HG02938 (cell line): ENCODE measurements around the gene IPO9.

Experiments
- ATAC-seq: cut with Tn5 transposase; IDR thresholded peaks from one replicate; pipeline ENCODE4 v1.9.1; 2021; ENCODE audit warnings: mild to moderate bottlenecking, moderate library complexity; ENCODE audit not compliant: unreplicated experiment

IPO9 gene

GRCh38 chr1:201828820-201829774, at the start of gene IPO9:
Gene IPO9 (plus strand): TSS chr1:201829157. CDS start chr1:201829210, 53 bp downstream.
- ATAC-seq: peak; percentile 84

- no peak for ATAC-seq
Measured at GRCh38 chr1:201779351-201779880, 49.5 kb upstream of the IPO9 start.

- no peak for ATAC-seq
Measured at GRCh38 chr1:201780952-201781351, 48.0 kb upstream of the IPO9 start.

- no peak for ATAC-seq
Measured at GRCh38 chr1:201781437-201781836, 47.5 kb upstream of the IPO9 start.

- no peak for ATAC-seq
Measured at GRCh38 chr1:201782353-201782752, 46.6 kb upstream of the IPO9 start.

- ATAC-seq: no peak
Measured at GRCh38 chr1:201783058-201783457, 45.9 kb upstream of the IPO9 start.

GRCh38 chr1:201783572-201783971, 45.4 kb upstream of the IPO9 start:
- no peak for ATAC-seq

- no peak for ATAC-seq
Measured at GRCh38 chr1:201785291-201785690, 43.7 kb upstream of the IPO9 start.

GRCh38 chr1:201786824-201787223, 42.1 kb upstream of the IPO9 start:
- ATAC-seq: no peak

- ATAC-seq: no peak
Measured at GRCh38 chr1:201788296-201788695, 40.7 kb upstream of the IPO9 start.

GRCh38 chr1:201789245-201789644, 39.7 kb upstream of the IPO9 start:
- ATAC-seq: no peak

GRCh38 chr1:201790261-201790660, 38.7 kb upstream of the IPO9 start:
- ATAC-seq: no peak

- ATAC-seq: no peak
Measured at GRCh38 chr1:201791051-201791778, 37.7 kb upstream of the IPO9 start.

- ATAC-seq: no peak
Measured at GRCh38 chr1:201791779-201792173, 37.2 kb upstream of the IPO9 start.

- no peak for ATAC-seq
Measured at GRCh38 chr1:201792534-201793305, 36.2 kb upstream of the IPO9 start.

- no peak for ATAC-seq
Measured at GRCh38 chr1:201793306-201793925, 35.5 kb upstream of the IPO9 start.

- ATAC-seq: no peak
Measured at GRCh38 chr1:201795066-201795465, 33.9 kb upstream of the IPO9 start.

GRCh38 chr1:201800246-201800645, 28.7 kb upstream of the IPO9 start:
- no peak for ATAC-seq

GRCh38 chr1:201806801-201807200, 22.2 kb upstream of the IPO9 start:
- ATAC-seq: no peak

GRCh38 chr1:201807958-201808632, 20.9 kb upstream of the IPO9 start:
- no peak for ATAC-seq
